Measurements from ENCODE around the gene SCART1.

DNA sequence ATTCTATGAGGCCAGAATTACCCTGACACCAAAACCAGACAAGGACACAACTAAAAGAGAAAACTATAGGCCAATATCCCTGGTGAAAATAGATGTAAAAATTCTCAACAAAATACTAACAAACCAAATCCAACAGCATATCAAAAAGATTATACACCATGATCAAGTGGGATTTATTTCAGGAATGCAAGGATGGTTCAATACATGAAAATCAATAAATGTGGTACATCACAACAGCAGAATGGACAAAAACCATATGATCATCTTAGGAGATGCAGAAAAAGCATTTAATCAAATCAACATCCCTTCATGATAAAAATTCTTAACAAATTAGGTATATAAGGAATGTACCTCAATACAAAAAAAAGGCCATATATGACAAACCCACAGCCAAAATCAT is 5.6 kb upstream of the SCART1 start:
- TF ChIP-seq, protein P1, sequence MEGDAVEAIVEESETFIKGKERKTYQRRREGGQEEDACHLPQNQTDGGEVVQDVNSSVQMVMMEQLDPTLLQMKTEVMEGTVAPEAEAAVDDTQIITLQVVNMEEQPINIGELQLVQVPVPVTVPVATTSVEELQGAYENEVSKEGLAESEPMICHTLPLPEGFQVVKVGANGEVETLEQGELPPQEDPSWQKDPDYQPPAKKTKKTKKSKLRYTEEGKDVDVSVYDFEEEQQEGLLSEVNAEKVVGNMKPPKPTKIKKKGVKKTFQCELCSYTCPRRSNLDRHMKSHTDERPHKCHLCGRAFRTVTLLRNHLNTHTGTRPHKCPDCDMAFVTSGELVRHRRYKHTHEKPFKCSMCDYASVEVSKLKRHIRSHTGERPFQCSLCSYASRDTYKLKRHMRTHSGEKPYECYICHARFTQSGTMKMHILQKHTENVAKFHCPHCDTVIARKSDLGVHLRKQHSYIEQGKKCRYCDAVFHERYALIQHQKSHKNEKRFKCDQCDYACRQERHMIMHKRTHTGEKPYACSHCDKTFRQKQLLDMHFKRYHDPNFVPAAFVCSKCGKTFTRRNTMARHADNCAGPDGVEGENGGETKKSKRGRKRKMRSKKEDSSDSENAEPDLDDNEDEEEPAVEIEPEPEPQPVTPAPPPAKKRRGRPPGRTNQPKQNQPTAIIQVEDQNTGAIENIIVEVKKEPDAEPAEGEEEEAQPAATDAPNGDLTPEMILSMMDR (conservative IDR thresholded peaks at IDR 0.05 in 1 of 2, IDR thresholded peaks at IDR 0.05 in 1 of 2; ENCODE audit: extremely low read depth in 1 of 2, insufficient read depth in 1 of 2, low read depth in 1 of 2, low read length in 2 of 2): no peak
- TF ChIP-seq EZH2 (IDR thresholded peaks at IDR 0.05; ENCODE audit: borderline replicate concordance, low read length): no peak
